ENCODE measurements around the gene PPIP5K1.

DNA sequence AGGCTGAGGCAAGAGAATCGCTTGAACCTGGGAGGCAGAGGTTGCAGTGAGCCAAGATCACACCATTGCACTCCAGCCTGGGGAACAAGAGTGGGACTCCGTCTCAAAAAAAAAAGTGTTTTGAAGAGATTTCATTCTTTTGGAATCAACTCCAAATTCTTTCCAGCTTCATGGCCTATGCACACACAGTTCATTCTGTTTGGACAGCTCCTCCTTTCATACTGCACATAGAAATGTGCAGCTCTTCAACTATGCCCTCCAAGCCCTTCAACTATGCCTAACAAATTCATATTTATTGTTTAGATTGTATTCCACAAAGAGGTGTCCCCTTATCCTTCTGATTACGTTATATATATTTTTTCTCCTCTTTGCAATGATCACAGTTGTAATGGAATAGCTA, 101.2 kb downstream of the PPIP5K1 start:
- TF ChIP-seq, protein P1, sequence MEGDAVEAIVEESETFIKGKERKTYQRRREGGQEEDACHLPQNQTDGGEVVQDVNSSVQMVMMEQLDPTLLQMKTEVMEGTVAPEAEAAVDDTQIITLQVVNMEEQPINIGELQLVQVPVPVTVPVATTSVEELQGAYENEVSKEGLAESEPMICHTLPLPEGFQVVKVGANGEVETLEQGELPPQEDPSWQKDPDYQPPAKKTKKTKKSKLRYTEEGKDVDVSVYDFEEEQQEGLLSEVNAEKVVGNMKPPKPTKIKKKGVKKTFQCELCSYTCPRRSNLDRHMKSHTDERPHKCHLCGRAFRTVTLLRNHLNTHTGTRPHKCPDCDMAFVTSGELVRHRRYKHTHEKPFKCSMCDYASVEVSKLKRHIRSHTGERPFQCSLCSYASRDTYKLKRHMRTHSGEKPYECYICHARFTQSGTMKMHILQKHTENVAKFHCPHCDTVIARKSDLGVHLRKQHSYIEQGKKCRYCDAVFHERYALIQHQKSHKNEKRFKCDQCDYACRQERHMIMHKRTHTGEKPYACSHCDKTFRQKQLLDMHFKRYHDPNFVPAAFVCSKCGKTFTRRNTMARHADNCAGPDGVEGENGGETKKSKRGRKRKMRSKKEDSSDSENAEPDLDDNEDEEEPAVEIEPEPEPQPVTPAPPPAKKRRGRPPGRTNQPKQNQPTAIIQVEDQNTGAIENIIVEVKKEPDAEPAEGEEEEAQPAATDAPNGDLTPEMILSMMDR (IDR thresholded peaks at IDR 0.05) = no peak
- TF ChIP-seq POLR2A (IDR thresholded peaks at IDR 0.05) = no peak

Measured in uterus (tissue), 2 donors.